Left colon (tissue), 2 donors: ENCODE data around the gene GAS2L1. TPM values are rescaled to one million over a fixed set of nuclear protein-coding genes. Genes with fewer than 3 reads are reported as not detected.

Experiments
- ATAC-seq: fragments of 200-7000 bp; cut with Tn5 transposase; one replicate; pipeline ENCODE4 v1.9.1; 2020; ENCODE audit warnings: mild to moderate bottlenecking, moderate library complexity
- DNase-seq, 2 donors: peaks; one replicate each; pipeline ENCODE4 v3.0.0-alpha.2; 2020
- intact Hi-C, 2 donors: fragments of 100-400 bp; cut with DNase I in 1 of 2; cut with micrococcal nuclease in 1 of 2; formaldehyde crosslinking; loops; one replicate each; pipeline versions ENCODE4 v1.11.2 to v1.14.0; 2022; cut with DNase I, micrococcal nuclease
- long read RNA-seq: library from polyadenylated mRNA; unstranded; transcript quantifications from one replicate; pipeline ENCODE4 v2.0.0, GENCODE V29; 2021
- total RNA-seq, 2 donors: library from RNA; stranded (reverse); fragmentation: NEBNext Ultra II Directional; extraction: Animal tissue kit (Norgen Biotek cat#: 25700); gene quantifications; one replicate each; pipeline ENCODE4 v1.2.1, GENCODE V29; 2021
- donor health status: DM: no; HTN: no; CAD: no.
- donor health status: DM: yes; HTN: yes; CAD: no.

The GAS2L1 gene
- 10 to 100 TPM; 19.7 to 32.3 TPM for total RNA-seq
- long read RNA-seq, partial matches to known transcripts = 16 of 25 reads
- long read RNA-seq, other reads (novel, unspliced or antisense) = 5 of 25 reads

DNA sequence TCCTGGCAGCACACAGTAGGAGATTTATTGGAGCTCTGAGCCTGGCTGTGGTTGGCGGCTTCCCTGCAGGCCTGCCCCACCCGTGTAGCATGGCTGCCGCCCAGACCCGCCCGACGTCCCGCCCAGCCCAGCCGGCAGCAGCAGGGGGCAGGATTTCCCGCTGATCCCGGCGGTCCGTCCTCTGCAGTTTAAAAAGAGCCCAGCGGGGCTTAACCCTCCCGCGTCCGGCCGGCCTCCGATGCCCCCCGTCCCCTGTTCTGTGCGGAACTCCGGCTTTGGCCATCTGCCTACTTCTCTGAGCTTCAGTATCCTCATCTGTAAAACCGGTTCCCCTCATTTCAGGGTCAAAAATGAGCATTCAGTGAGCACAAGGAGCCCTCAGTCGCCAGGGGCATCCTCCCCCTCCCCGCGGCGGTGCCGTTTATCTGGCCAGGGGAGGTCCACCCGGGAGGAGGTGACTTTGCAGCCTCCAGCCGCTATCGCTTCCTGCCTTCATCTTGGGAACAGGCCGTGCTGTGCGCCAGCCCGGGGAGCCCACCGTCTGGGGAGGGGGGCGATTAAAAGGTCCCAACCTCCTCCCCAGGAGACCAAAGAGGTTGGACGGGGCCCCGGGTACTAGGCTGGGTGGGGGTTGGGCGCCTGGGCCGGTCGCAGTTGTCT lies at the start of gene GAS2L1:
TSS of gene GAS2L1 (plus strand) at position 476 of the 660 bp plus-strand sequence. CDS start 1,456 bp downstream, outside the sequence.
- ATAC-seq = peak; percentile 67
- intact Hi-C loops = no loop called here
- peak; percentile 86 to 87 for DNase-seq

DNA sequence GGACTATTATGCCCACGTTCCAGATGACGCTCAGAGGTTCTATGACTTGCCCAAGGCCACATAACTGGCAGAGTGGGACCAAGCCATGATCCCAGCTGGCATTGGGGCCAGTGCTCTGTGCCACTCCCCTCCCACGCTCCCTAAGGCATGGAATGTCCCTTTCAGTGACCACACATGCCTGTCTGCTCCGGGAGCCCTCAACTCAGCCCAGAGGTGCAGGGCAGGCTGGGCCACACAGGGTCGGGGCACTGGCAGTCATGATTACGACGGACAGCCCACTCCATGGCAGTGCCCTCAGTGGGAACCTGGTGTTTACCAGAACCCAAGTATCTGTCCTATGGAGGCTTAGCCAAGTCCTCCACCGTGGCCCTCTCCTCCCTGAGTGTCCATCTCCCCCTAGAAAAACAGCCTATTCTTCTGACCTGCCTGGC lies 48.7 kb upstream of the GAS2L1 start:
- no peak for DNase-seq
- intact Hi-C loops = no loop called here
- no peak for ATAC-seq

DNA sequence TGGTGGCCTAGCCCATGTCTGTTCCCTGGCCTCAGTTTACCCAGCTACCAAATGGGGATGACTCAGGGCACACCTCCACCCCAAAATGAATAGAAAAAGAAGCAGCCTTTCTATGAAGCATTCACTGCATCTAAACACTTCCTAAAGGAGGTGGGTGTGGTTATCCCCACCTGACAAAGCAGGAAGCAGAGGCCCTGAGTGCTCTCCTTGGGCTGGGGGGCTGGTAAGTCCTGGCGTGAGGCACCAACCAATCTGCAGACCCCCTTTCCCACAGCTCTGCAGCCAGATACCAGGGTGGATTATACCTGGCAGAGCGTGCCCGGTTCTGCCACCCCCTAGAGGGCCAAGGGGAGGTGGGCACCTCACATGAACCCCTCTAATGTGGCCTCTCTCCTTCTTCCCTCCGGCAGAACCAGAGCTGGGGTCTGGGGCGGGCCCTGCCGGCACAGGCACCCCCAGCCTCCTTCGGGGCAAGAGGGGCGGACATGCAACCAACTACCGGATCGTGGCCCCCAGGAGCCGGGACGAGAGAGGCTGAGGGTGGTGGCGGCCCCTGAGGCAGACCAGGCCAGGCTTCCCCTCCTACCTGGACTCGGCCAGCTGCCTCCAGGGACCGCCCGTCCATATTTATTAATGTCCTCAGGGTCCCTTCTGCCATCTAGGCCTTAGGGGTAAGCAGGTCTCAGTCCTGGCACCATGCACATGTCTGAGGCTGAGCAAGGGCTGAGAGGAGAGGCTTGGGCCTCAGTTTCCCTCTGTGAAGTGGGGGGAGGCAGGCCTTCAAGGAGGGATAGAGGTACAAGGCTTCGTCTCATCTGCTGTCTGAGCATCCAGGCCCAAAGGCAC lies 47.8 kb upstream of the GAS2L1 start:
- no peak for DNase-seq
- ATAC-seq = no peak
- intact Hi-C loops = no loop called here

DNA sequence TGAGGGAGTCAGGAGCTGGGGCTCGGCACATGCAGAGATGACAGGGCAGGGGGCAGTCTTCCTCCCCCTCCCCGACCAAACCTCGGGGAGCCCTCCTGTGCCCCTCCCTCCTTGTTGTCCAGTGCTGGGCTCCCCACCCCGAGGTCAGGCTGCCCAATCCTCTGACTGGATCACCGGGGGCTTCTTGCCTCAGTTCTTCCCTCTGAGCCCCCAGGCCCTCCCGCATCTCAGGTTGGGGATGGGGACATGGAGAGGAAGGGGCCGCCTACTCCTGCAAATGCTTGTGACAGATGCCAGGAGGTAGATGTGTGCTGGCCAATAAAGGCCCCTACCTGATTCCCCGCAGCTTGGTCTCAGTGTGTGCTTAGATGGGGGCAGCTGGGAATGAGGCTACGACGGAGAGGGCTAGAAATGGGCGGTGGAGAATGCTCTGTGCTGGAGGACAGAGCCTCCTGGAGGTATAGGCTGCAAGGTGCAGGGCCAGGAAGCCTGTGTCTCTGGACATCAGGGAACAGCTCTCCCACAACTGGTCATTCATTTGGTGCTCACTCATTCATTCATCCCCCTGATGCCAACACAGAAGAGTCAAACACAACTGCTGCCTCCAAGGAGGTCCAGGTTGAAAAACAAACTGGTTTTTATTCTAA lies 47.1 kb upstream of the GAS2L1 start:
- no peak for ATAC-seq

DNA sequence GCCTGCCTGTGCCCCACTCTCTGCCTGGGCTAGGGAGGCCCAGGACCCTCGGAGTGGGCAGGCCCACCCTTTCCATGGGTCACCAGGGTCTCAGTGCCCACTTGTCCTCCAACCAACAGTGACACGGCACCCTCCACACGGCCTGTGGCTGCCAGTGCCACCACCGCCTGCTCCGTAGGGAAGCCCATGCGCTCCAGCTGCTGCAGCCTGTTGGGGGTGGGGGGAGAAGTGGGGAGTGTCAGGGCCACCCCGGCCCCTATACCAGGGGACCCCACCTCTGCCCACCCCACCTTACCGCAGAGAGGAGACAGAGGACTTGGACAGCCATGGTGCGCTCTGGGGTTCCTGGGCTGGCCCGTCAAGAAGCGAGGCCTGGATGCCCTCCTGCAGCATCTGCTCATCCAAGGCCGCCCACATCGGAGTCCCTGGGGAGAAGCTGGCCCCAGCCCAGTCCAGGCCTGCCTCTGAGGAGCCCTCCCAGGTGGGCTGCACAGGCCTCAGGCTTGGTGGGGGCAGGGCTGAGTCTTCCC lies 46.4 kb upstream of the GAS2L1 start:
- ATAC-seq (no peak), DNase-seq (no peak)
- intact Hi-C loops = no loop called here

More for the DNA sequence above, 47.1 kb upstream of the GAS2L1 start:
- intact Hi-C loops = no loop called here
- DNase-seq = no peak

DNA sequence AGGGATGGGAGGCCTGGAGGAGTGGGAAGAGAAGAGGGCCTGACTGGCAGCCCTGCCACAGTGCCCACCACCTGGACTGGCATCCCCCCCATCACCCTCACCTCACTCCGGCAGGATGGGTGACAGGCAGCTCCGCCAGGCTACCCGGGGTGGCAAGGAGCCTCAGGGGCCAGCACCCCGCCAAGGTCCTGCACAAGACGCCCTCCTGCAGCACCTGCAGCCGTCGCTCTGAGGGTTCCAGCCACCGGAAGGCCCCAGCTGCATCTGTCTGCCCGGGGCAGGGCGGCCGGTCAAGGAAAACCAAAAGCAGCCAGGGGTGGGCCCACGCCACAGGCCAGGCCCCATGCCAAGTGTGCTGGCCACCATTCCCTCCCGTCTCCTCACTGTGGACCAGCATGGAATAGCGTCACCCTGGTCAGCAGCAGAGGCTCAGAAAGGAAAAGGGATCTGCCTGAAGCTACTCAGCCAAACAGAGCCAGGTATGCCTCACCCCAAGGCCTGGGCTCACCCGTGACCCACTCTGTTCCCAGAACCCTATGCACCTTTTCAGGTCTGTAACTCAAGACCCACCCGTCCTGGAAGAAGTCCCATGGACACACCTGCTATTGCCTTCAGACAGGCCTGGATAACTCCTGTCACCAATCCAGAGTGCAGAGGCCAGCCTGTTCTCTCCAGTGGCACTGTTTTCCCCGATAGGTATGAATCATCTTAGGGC lies 45.7 kb upstream of the GAS2L1 start:
- peak; percentile 44 for ATAC-seq
- intact Hi-C loops = no loop called here
- DNase-seq = no peak

- intact Hi-C loops = no loop called here
- no peak for ATAC-seq
- DNase-seq = no peak
Measured at GRCh38 chr22:29263791-29264276, 42.6 kb upstream of the GAS2L1 start.

DNA sequence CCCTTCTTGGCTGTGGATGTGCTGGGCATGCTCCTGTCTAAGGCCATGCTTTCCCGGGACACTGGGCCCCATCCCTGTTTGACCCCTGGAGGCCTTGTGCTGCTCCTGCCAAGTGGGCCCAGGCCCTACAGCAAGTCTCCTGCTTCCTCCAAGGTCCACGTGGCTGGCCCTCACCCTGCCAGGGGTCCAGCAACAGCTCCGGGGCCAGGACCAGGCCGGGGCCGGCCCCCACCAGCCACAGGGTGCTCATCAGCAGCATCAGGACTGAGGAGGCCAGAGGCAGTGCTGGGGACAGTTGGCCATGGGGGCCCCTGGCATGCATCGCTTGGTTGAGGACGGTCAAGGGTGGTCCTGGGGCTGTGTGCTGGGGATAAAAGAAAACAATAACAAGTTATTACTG lies 41.1 kb upstream of the GAS2L1 start:
- intact Hi-C loops = no loop called here
- ATAC-seq (no peak), DNase-seq (no peak)

DNA sequence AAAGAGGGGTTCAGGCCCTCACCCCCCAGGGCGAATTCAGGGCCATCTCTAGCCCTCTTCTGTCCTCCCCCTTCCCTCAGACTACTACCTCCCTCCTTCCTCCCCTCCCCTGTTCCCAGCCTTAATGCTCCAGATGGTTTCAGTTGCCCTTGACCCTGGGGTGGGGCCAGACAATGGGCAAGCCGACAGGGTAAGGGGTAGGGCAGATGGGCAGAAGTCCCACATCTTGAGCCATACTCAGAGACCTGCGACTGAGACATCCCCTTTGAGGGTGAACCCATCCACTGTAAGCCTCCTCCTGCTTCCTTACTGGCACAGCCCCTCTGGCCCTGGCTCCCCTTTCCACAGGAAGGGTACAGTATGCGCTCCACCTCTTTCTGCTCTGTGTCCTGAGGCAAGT lies 40.5 kb upstream of the GAS2L1 start:
- no peak for DNase-seq
- ATAC-seq = no peak
- intact Hi-C loops = no loop called here

GRCh38 chr22:29266564-29267461 lies 39.6 kb upstream of the GAS2L1 start:
- intact Hi-C loops = no loop called here
- DNase-seq = peak in 1 of 2 donors; percentile 24
- no peak for ATAC-seq

GRCh38 chr22:29267462-29267857 lies 39.0 kb upstream of the GAS2L1 start:
- no peak for ATAC-seq
- intact Hi-C loops = no loop called here
- no peak for DNase-seq

- ATAC-seq (peak; percentile 88), DNase-seq (peak; percentile 95 to 97)
- intact Hi-C loops = no loop called here
Measured at GRCh38 chr22:29267858-29268510, 38.5 kb upstream of the GAS2L1 start, which contains the start of the genes EWSR1 and RHBDD3. Gene EWSR1 (plus strand): TSS chr22:29268268. CDS start chr22:29268337, 69 bp downstream. Gene RHBDD3 (minus strand): TSS chr22:29267981. CDS start chr22:29265626, 2,355 bp downstream.

GRCh38 chr22:29268511-29269229 lies 37.8 kb upstream of the GAS2L1 start:
- ATAC-seq (peak; percentile 49), DNase-seq (peak; percentile 55 to 68)
- intact Hi-C loops = no loop called here

DNA sequence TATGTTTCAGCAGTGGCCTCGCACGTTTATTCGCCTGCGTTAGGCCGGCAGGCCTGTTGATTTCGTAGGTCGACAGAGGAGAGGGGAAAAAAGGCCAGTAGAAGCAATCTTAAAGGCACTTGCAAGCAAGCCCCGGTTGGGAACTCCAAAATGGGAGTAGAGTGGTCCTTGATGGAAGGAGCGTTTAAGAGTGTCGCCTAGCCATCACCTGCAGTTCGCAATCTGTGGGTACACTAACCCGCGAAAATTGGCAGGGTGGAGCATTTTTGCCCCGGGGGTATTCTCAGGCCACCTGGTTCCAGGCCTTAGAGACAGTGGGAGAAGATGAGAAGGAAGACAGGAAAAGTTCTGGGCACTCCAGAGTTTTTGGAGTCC lies 37.2 kb upstream of the GAS2L1 start:
- no peak for ATAC-seq
- intact Hi-C loops = no loop called here
- DNase-seq = no peak

GRCh38 chr22:29269731-29270474 lies 36.5 kb upstream of the GAS2L1 start:
- DNase-seq = peak in 1 of 2 donors; percentile 31
- intact Hi-C loops = no loop called here
- ATAC-seq = no peak
